Transverse colon (tissue), 4 donors: ENCODE data around the gene ICAM1. TPM values are rescaled to one million over a fixed set of nuclear protein-coding genes. Genes with fewer than 3 reads are reported as not detected.

Experiments
- DNase-seq: peaks from one replicate; pipeline ENCODE4 v3.0.0-alpha.2; 2019
- H3K27ac ChIP-seq, 4 donors: fragments of 200-600 bp; sonication (generic); 2 replicates each; pipeline ENCODE4 v1.5.1; 2016 to 2018; ENCODE audit warnings: inconsistent platforms in 4 of 4
- H3K27me3 ChIP-seq: fragments of 200-600 bp; sonication (generic); 2 replicates; pipeline ENCODE4 v1.5.1; 2017; ENCODE audit warnings: inconsistent platforms
- H3K36me3 ChIP-seq, 4 donors: fragments of 200-600 bp; sonication (generic); 2 replicates each; pipeline ENCODE4 v1.5.1; 2017 to 2019; ENCODE audit warnings: inconsistent platforms in 4 of 4
- H3K4me1 ChIP-seq, 4 donors: fragments of 200-600 bp; sonication (generic); 2 replicates each; pipeline ENCODE4 v1.5.1; 2017 to 2020; ENCODE audit warnings: inconsistent platforms in 4 of 4
- H3K4me3 ChIP-seq, 4 donors: fragments of 200-600 bp; sonication (generic); 1 replicate in 1 of 4; 2 replicates in 3 of 4; pipeline versions ENCODE4 v1.5.1 to v1.6.1; 2017 to 2019; ENCODE audit warnings: inconsistent platforms in 4 of 4
- H3K9me3 ChIP-seq, 2 donors: fragments of 200-600 bp; sonication (generic); 2 replicates each; pipeline ENCODE4 v1.5.1; 2017 to 2019; ENCODE audit warnings: inconsistent platforms in 2 of 2
- CTCF ChIP-seq, 5 experiments: fragments of 200-600 bp in 3 of 5; fragments of 450-650 bp in 2 of 5; sonication (generic) in 3 of 5; IDR thresholded peaks; 1 replicate in 2 of 5; 2 replicates in 3 of 5; pipeline ENCODE4 v1.5.1; 2016 to 2017; ENCODE audit warnings: antibody characterized with exemption in 5 of 5, inconsistent platforms in 3 of 5, mild to moderate bottlenecking in 2 of 5, moderate library complexity in 1 of 5
- EP300 ChIP-seq: sonication (generic); formaldehyde crosslinking; IDR thresholded peaks from one replicate; pipeline ENCODE4 v1.6.1; 2017; ENCODE audit warnings: antibody characterized with exemption, low read depth
- POLR2A ChIP-seq: fragments of 450-650 bp; IDR thresholded peaks from one replicate; pipeline ENCODE4 v1.6.1; 2016; ENCODE audit warnings: antibody characterized with exemption, mild to moderate bottlenecking, moderate library complexity
- POLR2AphosphoS5 ChIP-seq, 3 donors: sonication (generic); formaldehyde crosslinking; IDR thresholded peaks; one replicate each; pipeline ENCODE4 v1.6.1; 2016; ENCODE audit warnings: antibody characterized with exemption in 3 of 3
- WGBS, 2 donors: methylation state at CpG; one replicate each; pipeline ENCODE4 v1.1.5; 2018; ENCODE audit warnings: low coverage in 1 of 2; 5-methylcytosine and 5-hydroxymethylcytosine counted together
- in situ Hi-C, 4 donors: fragments of 200-750 bp; cut with MboI; loops; one replicate each; pipeline versions ENCODE4 v1.15.0 to v1.15.1; 2017; ENCODE audit warnings: low sequenced_read_pairs in 3 of 4, low pct_ligation_motif_present in 1 of 4, low pct_unique_long_range_greater_than_20kb in 1 of 4
- intact Hi-C: fragments of 100-400 bp; cut with DNase I; formaldehyde crosslinking; loops from one replicate; pipeline ENCODE4 v1.15.1; 2023; ENCODE audit warnings: low total_unique reads
- total RNA-seq, 4 donors: library from RNA; depleted of rRNA; stranded (reverse); fragments of >200 nt; gene quantifications; one replicate each; pipeline ENCODE4 v1.1.0, GENCODE V29; 2016

ICAM1 gene
- total RNA-seq, 4 donors from 2014 or later, result 6.4 to 26.6 (median 7.7) TPM

- in situ Hi-C loops (no loop called here), intact Hi-C loops (no loop called here)
- Histone ChIP-seq H3K27me3 (no peaks in the 10 kb centered on the region), H3K27ac (peak overlapping the region; percentile 87 to 91 (median 88)), H3K4me1 (peaks cover 6 to 22% (median 18%) of the 10 kb centered on the region in 4 donors), H3K4me3 (peak overlapping the region; percentile 63 to 87 (median 80)), H3K9me3 (no peaks in the 10 kb centered on the region), H3K36me3 (peaks cover 0 to 26% (median 3%) of the 10 kb centered on the region in 4 donors)
- WGBS, 2 donors, result 20% methylated on average over 8 of the region's 8 CpGs; no CpG with 5 or more reads in 1 of the 2 donors
- TF ChIP-seq POLR2A (no peak), CTCF (IDR thresholded peaks at IDR 0.05) (no peak), POLR2AphosphoS5 (IDR thresholded peaks at IDR 0.05) (no peak), EP300 (no peak)
- DNase-seq, result no peak
Observed at GRCh38 chr19:10252707-10253106, 18.2 kb upstream of the ICAM1 start.

DNA sequence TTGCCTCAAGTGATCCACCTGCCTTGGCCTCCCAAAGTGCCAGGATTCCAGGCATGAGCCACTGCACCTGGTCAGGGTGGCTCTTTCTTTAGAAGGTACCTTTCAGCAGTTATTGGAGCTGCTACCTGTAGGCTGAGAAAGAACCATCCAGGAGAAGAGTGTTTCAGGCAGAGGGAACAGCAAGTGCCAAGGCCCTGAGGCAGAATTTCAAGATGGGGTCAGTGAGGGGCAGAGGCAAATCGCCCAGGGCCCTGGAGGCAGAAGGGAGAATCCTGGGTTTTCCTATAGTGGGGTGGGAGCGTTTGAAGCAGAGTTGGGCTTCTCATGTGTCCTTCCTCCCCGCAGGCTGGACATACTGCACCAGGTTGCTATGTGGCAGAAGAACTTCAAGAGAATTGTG lies 16.7 kb upstream of the ICAM1 start:
- in situ Hi-C loops, result no loop called here
- TF ChIP-seq EP300, result no peak
- Histone ChIP-seq H3K9me3 (no peaks in the 10 kb centered on the region), H3K27me3 (no peaks in the 10 kb centered on the region), H3K27ac (no peak overlapping the region), H3K36me3 (peaks cover 0 to 37% (median 6%) of the 10 kb centered on the region in 4 donors), H3K4me3 (no peak overlapping the region), H3K4me1 (peaks cover 6 to 22% (median 18%) of the 10 kb centered on the region in 4 donors)
- WGBS, 2 donors, result 96 to 100% methylated on average over 1 to 3 of the region's 3 CpGs
- intact Hi-C loops, result no loop called here
- no peak for DNase-seq

DNA sequence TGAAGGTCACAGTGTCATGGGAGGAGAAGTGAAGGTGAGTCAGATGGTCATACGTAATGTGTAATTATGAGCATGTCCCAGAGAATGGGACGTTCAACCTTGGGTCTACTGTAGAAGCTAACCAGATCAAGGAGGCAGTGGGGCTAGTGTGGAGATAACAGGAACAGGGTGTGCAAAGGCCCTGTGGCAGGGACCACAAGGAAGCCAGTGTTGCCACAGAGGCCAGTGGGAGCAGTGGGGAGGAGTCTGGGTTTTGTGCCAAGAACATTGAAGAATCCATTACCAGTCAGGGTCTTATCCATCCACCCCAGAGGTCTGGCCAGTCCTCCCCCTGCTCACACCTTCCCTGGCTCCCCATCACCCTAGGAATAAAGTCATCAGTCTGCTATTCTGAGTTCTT lies 15.6 kb upstream of the ICAM1 start:
- 84 to 100% methylated on average over 1 to 2 of the region's 2 CpGs for WGBS, 2 donors
- TF ChIP-seq EP300, result no peak
- TF ChIP-seq CTCF (IDR thresholded peaks at IDR 0.05), result no peak
- no peak for TF ChIP-seq POLR2A
- no peak for TF ChIP-seq POLR2AphosphoS5 (IDR thresholded peaks at IDR 0.05)
- in situ Hi-C loops (loop anchor here in 1 of 4 donors (5.0 kb wide), 1 partner anchor 132 kb away; no protein-coding TSS in a partner anchor), intact Hi-C loops (no loop called here)
- Histone ChIP-seq H3K27ac (no peak overlapping the region), H3K36me3 (peaks cover 0 to 37% (median 6%) of the 10 kb centered on the region in 4 donors), H3K4me3 (no peak overlapping the region), H3K9me3 (no peaks in the 10 kb centered on the region), H3K4me1 (peaks cover 6 to 17% (median 17%) of the 10 kb centered on the region in 4 donors), H3K27me3 (no peaks in the 10 kb centered on the region)
- no peak for DNase-seq

DNA sequence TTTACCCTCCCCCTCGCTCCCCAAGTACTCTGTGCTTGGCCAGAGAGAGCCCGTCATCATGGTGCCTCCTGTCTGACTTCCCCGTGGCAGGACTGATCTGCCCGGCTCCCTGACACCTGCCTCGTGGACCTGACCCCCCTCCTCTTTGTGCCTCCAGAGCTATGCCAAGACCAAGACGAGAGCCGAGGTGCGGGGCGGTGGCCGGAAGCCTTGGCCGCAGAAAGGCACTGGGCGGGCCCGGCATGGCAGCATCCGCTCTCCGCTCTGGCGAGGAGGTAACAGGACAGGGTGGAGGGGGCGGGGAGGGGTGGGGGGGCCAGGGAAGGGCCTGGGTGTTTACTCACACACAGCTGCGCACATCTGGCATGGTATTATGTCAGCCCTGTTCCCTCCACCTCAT lies 14.4 kb upstream of the ICAM1 start:
- Histone ChIP-seq H3K4me1 (peaks cover 6 to 12% (median 7%) of the 10 kb centered on the region in 4 donors), H3K36me3 (peaks cover 0 to 37% (median 6%) of the 10 kb centered on the region in 4 donors), H3K27ac (no peak overlapping the region), H3K27me3 (no peaks in the 10 kb centered on the region), H3K9me3 (no peaks in the 10 kb centered on the region), H3K4me3 (no peak overlapping the region)
- WGBS, 2 donors, result 91% methylated on average over 18 of the region's 18 CpGs; no CpG with 5 or more reads in 1 of the 2 donors
- in situ Hi-C loops (loop anchor here in 1 of 4 donors (5.0 kb wide), 1 partner anchor 131 kb away; no protein-coding TSS in a partner anchor), intact Hi-C loops (no loop called here)
- DNase-seq, result no peak
- TF ChIP-seq POLR2A (no peak), POLR2AphosphoS5 (IDR thresholded peaks at IDR 0.05) (no peak), EP300 (no peak), CTCF (IDR thresholded peaks at IDR 0.05) (no peak)
